ENCODE data around the gene OR4D1.

GRCh38 chr17:58192612-58193011 is 44.4 kb downstream of the OR4D1 start, which contains the start of gene EPX:
- TF ChIP-seq POLR2A (IDR thresholded peaks at IDR 0.05; ENCODE audit: low read length) (no peak), GATA1 (IDR thresholded peaks at IDR 0.05; ENCODE audit: low read depth, low read length) (no peak)

Measured in erythroblast (primary cell).